HCT116 (cell line): ENCODE data around the gene IL6R. TPM values are rescaled to one million over a fixed set of nuclear protein-coding genes. Genes with fewer than 3 reads are reported as not detected.

ENCODE experiments used
- ATAC-seq: fragments of 200-7000 bp; cut with Tn5 transposase; 2 replicates; pipeline ENCODE4 v1.9.1; 2020; ENCODE audit warnings: mild to moderate bottlenecking, moderate library complexity
- BruUV-seq: library from RNA; stranded (reverse); fragments of 400-500 nt; replicated peaks from 2 replicates; lab custom pipeline; 2021; lab: Mats Ljungman, UMichigan
- CTCF ChIA-PET: fragments of 300-600 bp; sonication (Branson Sonifier 250); formaldehyde crosslinking; loops from one replicate; lab custom pipeline; 2021; ENCODE audit warnings: antibody characterized with exemption; lab: Charles Lee
- POLR2A ChIA-PET: fragments of 300-600, 350-600 bp; sonication (Branson Sonifier 250); formaldehyde crosslinking; loops from one replicate; lab custom pipeline; 2021; ENCODE audit warnings: antibody characterized with exemption; lab: Charles Lee
- RAD21 ChIA-PET, 2 experiments: fragments of 300-600 bp; sonication (Branson Sonifier 250); formaldehyde crosslinking; loops; one replicate each; lab custom pipeline; 2023; ENCODE audit warnings: low total read pairs in 2 of 2; ENCODE audit not compliant: uncharacterized antibody in 2 of 2, unreplicated experiment in 2 of 2, low non-redundant PET in 1 of 2; lab: Charles Lee
- DNase-seq: peaks from one replicate; pipeline ENCODE4 v3.0.0-alpha.2; 2010; ENCODE audit warnings: low read depth, low spot score
- H2AFZ ChIP-seq: fragments of 200-600 bp; shearing (Covaris generic), sonication (generic); 2 replicates; pipeline ENCODE4 v1.6.1; 2017; ENCODE audit warnings: low read depth, mixed run types, mixed read lengths, antibody characterized with exemption, low read length; ENCODE audit not compliant: poor library complexity, severe bottlenecking
- H3K27ac ChIP-seq: 2 replicates; pipeline ENCODE4 v1.5.1; 2012; ENCODE audit warnings: low read depth, low read length
- H3K27me3 ChIP-seq: fragments of 200-600 bp; sonication (generic); 2 replicates; pipeline ENCODE4 v1.6.1; 2016; ENCODE audit warnings: mixed run types, low read length, mixed read lengths; ENCODE audit not compliant: insufficient read depth
- H3K36me3 ChIP-seq, 2 experiments: fragments of 200-500 bp in 1 of 2; fragments of 200-600 bp in 1 of 2; sonication (Bioruptor generic) in 1 of 2; sonication (generic) in 1 of 2; 2 replicates each; pipeline versions ENCODE4 v1.5.1 to v1.6.1; 2014 to 2016; ENCODE audit warnings: low read length in 2 of 2, inconsistent platforms in 1 of 2, mixed read lengths in 1 of 2, mixed run types in 1 of 2; ENCODE audit not compliant: insufficient read depth in 2 of 2, control insufficient read depth in 1 of 2
- H3K4me1 ChIP-seq, 2 experiments: fragments of 200-600 bp in 1 of 2; sonication (generic) in 1 of 2; 2 replicates each; pipeline versions ENCODE4 v1.5.1 to v1.6.1; 2012 to 2017; ENCODE audit warnings: low read length in 2 of 2, inconsistent platforms in 1 of 2, mild to moderate bottlenecking in 1 of 2, mixed read lengths in 1 of 2, mixed run types in 1 of 2, moderate library complexity in 1 of 2; ENCODE audit not compliant: insufficient read depth in 2 of 2, control insufficient read depth in 1 of 2
- H3K4me2 ChIP-seq: fragments of 200-600 bp; sonication (generic); 2 replicates; pipeline ENCODE4 v1.6.1; 2017; ENCODE audit warnings: mixed run types, low read length, mixed read lengths
- H3K4me3 ChIP-seq, 2 experiments: fragments of 200-600 bp in 1 of 2; sonication (generic) in 1 of 2; replicated peaks in 1 of 2; 2 replicates each; pipeline ENCODE4 v1.5.1; 2011 to 2016; ENCODE audit warnings: low read length in 2 of 2, control low read depth in 1 of 2, low read depth in 1 of 2, mild to moderate bottlenecking in 1 of 2, mixed read lengths in 1 of 2, mixed run types in 1 of 2
- H3K79me2 ChIP-seq: fragments of 200-600 bp; sonication (generic); 2 replicates; pipeline ENCODE4 v1.6.1; 2017; ENCODE audit warnings: mild to moderate bottlenecking, mixed run types, low read length, moderate library complexity, mixed read lengths; ENCODE audit not compliant: insufficient read depth
- H3K9ac ChIP-seq: fragments of 200-600 bp; sonication (generic); 2 replicates; pipeline ENCODE4 v1.6.1; 2016; ENCODE audit warnings: low read length, mixed read lengths
- H3K9me2 ChIP-seq: fragments of 200-600 bp; sonication (generic), shearing (Covaris generic); 2 replicates; pipeline ENCODE4 v1.6.1; 2017; ENCODE audit warnings: mixed run types, mild to moderate bottlenecking, moderate library complexity; ENCODE audit not compliant: insufficient read depth
- H3K9me3 ChIP-seq, 2 experiments: fragments of 200-500 bp in 1 of 2; fragments of 200-600 bp in 1 of 2; sonication (Bioruptor generic) in 1 of 2; sonication (generic) in 1 of 2; 2 replicates each; pipeline ENCODE4 v1.6.1; 2014 to 2017; ENCODE audit warnings: low read length in 2 of 2, mixed read lengths in 2 of 2, inconsistent platforms in 1 of 2, low read depth in 1 of 2, mild to moderate bottlenecking in 1 of 2, mixed run types in 1 of 2, moderate library complexity in 1 of 2; ENCODE audit not compliant: control insufficient read depth in 1 of 2, insufficient read depth in 1 of 2
- H4K20me1 ChIP-seq: fragments of 200-600 bp; sonication (generic), shearing (Covaris generic); 2 replicates; pipeline ENCODE4 v1.6.1; 2017; ENCODE audit warnings: mixed run types, mild to moderate bottlenecking, moderate library complexity; ENCODE audit not compliant: insufficient read depth
- EGR1 ChIP-seq: IDR thresholded peaks from 2 replicates; pipeline ENCODE4 v1.6.1; 2012; ENCODE audit warnings: low read depth
- ELF1 ChIP-seq: IDR thresholded peaks from 2 replicates; pipeline ENCODE4 v1.6.1; 2012; ENCODE audit warnings: low read depth, borderline replicate concordance
- EZH2 ChIP-seq: fragments of 200-600 bp; sonication (generic); IDR thresholded peaks from 2 replicates; pipeline ENCODE4 v1.6.1; 2017; ENCODE audit warnings: antibody characterized with exemption, mixed run types
- EZH2phosphoT487 ChIP-seq: fragments of 200-600 bp; IDR thresholded peaks from 2 replicates; pipeline ENCODE4 v1.6.1; 2018; ENCODE audit warnings: antibody characterized with exemption, borderline replicate concordance
- FOSL1 ChIP-seq: IDR thresholded peaks from 2 replicates; pipeline ENCODE4 v1.6.1; 2012; ENCODE audit warnings: low read depth
- POLR2A ChIP-seq: IDR thresholded peaks from 2 replicates; pipeline ENCODE4 v1.7.0; 2011; ENCODE audit warnings: borderline replicate concordance; ENCODE audit not compliant: insufficient read depth, insufficient read length; ENCODE audit errors: extremely low read depth
- POLR2AphosphoS5 ChIP-seq: IDR thresholded peaks from 2 replicates; pipeline ENCODE4 v1.6.1; 2011; ENCODE audit warnings: mild to moderate bottlenecking, low read depth, low read length, moderate library complexity
- RAD21 ChIP-seq: IDR thresholded peaks from 2 replicates; pipeline ENCODE4 v1.6.1; 2012; ENCODE audit warnings: low read depth, mild to moderate bottlenecking
- SP1 ChIP-seq: IDR thresholded peaks from 2 replicates; pipeline ENCODE4 v1.6.1; 2012; ENCODE audit warnings: low read depth
- SRF ChIP-seq: IDR thresholded peaks from 2 replicates; pipeline ENCODE4 v1.6.1; 2012; ENCODE audit warnings: low read depth
- TCF7L2 ChIP-seq: IDR thresholded peaks from 2 replicates; pipeline ENCODE4 v1.7.0; 2011; ENCODE audit warnings: borderline replicate concordance, inconsistent platforms; ENCODE audit not compliant: insufficient read depth, insufficient read length; ENCODE audit errors: extremely low read depth
- YY1 ChIP-seq: IDR thresholded peaks from 2 replicates; pipeline ENCODE4 v1.6.1; 2011; ENCODE audit warnings: low read length, low read depth, moderate library complexity, mild to moderate bottlenecking; ENCODE audit not compliant: insufficient replicate concordance; ENCODE audit errors: extremely low read depth
- ZNF274 ChIP-seq: fragments of 200-500 bp; sonication (Bioruptor generic); IDR thresholded peaks from 2 replicates; pipeline ENCODE4 v1.6.1; 2014; ENCODE audit warnings: mild to moderate bottlenecking, low read depth, low read length, inconsistent platforms
- intact Hi-C: fragments of 100-400 bp; cut with micrococcal nuclease; formaldehyde crosslinking; loops from 2 replicates; pipeline ENCODE4 v1.10.0; 2022
- total RNA-seq: library from RNA; stranded (reverse); gene quantifications from one replicate; pipeline ENCODE4 v1.2.1, GENCODE V29; 2021; ENCODE audit not compliant: unreplicated experiment
- TF ChIP-seq, protein P1 (sequence below), 3 experiments: fragments of 200-600 bp in 1 of 3; sonication (generic) in 1 of 3; IDR thresholded peaks in 2 of 3; conservative IDR thresholded peaks in 1 of 3; 2 replicates each; pipeline ENCODE4 v1.5.1; 2012 to 2017; ENCODE audit warnings: low read depth in 2 of 3, low read length in 2 of 3, antibody characterized with exemption in 1 of 3, borderline replicate concordance in 1 of 3, control low read depth in 1 of 3, mild to moderate bottlenecking in 1 of 3, mixed read lengths in 1 of 3, mixed run types in 1 of 3, moderate library complexity in 1 of 3; ENCODE audit not compliant: insufficient read depth in 1 of 3
- TF ChIP-seq, protein P2 (sequence below): IDR thresholded peaks from 2 replicates; pipeline ENCODE4 v1.6.1; 2012; ENCODE audit warnings: low read depth

The IL6R gene
- total RNA-seq, 1 experiment from 2014 or later = 6.8 TPM

DNA sequence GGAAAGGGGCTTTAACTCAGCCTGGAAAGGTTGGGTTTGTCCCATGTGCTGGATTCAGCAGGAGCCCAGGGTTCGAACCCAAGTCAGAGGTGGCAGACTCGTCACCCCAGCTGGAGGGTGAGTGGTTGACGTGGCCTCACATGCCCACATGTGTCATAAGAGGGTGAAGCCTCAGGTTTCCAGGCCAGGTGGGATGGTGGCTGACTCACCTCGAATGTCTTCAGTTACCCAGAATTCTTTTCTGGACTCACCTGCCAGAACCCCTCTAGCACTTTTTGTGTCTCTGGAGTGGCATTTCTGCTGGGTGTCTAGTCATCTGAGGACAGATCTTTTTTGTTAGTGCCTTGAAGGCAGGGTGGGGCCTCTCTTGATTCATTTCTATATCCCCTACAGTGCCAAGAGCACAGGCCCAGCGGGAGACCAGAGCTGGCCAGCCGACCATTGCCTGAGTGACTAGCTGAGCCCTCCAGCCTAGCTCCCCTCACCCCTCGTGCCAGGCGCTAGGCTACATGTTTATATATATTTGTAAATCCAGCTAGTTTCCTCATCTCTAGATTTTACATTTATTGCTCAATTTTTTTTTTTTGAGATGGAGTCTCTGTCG is 28.1 kb downstream of the IL6R start (continued):
- no peak for TF ChIP-seq YY1
- TF ChIP-seq RAD21 = no peak
- no peak for TF ChIP-seq TCF7L2

DNA sequence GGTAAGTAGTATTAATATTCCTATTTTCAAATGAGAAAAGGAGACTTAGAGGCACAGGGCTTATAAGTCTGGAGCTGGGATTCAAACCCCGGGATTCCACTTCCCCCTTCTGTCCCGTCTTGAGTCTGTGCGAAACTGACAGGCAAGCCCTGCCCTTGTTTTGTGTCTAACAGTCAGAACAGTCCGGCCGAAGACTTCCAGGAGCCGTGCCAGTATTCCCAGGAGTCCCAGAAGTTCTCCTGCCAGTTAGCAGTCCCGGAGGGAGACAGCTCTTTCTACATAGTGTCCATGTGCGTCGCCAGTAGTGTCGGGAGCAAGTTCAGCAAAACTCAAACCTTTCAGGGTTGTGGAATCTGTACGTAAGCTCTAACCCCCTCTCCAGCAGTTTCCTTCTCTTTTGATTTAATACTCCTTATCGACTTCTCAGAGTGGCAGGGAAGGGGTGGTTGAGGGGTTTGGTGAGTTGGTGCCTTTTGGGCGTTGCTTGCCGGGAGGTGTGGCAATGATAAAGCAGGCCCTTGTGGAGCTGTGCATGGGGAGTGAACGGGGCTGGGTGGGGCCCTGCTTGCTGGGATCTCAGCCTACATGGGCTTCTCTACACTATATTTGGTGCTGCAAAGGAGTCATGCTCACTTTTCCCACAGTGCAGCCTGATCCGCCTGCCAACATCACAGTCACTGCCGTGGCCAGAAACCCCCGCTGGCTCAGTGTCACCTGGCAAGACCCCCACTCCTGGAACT is 29.4 kb downstream of the IL6R start:
- ATAC-seq = no peak
- ChIA-PET POLR2A (no interaction called here), CTCF (no interaction called here), RAD21 (no interaction called here)
- no TSS peak for BruUV-seq
- Histone ChIP-seq H3K4me2 (no peak overlapping the region), H3K4me3 (no peak overlapping the region), H3K9me2 (no peaks in the 10 kb centered on the region), H3K79me2 (no peaks in the 10 kb centered on the region), H3K9ac (no peak overlapping the region), H3K27me3 (no peaks in the 10 kb centered on the region), H2AFZ (no peak overlapping the region), H4K20me1 (no peaks in the 10 kb centered on the region), H3K4me1 (peaks cover 34 to 58% of the 10 kb centered on the region in 2 experiments), H3K9me3 (no peaks in the 10 kb centered on the region), H3K36me3 (no peaks in the 10 kb centered on the region), H3K27ac (no peak overlapping the region)
- no peak for DNase-seq
- TF ChIP-seq RAD21 (no peak), ZNF274 (no peak), ELF1 (no peak), POLR2AphosphoS5 (no peak), POLR2A (no peak), EZH2phosphoT487 (no peak), FOSL1 (no peak), EGR1 (no peak), YY1 (no peak), EZH2 (no peak), TCF7L2 (no peak), SP1 (no peak), SRF (no peak)
- TF ChIP-seq, protein P1, sequence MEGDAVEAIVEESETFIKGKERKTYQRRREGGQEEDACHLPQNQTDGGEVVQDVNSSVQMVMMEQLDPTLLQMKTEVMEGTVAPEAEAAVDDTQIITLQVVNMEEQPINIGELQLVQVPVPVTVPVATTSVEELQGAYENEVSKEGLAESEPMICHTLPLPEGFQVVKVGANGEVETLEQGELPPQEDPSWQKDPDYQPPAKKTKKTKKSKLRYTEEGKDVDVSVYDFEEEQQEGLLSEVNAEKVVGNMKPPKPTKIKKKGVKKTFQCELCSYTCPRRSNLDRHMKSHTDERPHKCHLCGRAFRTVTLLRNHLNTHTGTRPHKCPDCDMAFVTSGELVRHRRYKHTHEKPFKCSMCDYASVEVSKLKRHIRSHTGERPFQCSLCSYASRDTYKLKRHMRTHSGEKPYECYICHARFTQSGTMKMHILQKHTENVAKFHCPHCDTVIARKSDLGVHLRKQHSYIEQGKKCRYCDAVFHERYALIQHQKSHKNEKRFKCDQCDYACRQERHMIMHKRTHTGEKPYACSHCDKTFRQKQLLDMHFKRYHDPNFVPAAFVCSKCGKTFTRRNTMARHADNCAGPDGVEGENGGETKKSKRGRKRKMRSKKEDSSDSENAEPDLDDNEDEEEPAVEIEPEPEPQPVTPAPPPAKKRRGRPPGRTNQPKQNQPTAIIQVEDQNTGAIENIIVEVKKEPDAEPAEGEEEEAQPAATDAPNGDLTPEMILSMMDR (IDR thresholded peaks at IDR 0.05 in 2 of 3, conservative IDR thresholded peaks at IDR 0.05 in 1 of 3; ENCODE audit: borderline replicate concordance in 1 of 3, insufficient read depth in 1 of 3, low read depth in 2 of 3, low read length in 2 of 3) = no peak
- TF ChIP-seq, protein P2, sequence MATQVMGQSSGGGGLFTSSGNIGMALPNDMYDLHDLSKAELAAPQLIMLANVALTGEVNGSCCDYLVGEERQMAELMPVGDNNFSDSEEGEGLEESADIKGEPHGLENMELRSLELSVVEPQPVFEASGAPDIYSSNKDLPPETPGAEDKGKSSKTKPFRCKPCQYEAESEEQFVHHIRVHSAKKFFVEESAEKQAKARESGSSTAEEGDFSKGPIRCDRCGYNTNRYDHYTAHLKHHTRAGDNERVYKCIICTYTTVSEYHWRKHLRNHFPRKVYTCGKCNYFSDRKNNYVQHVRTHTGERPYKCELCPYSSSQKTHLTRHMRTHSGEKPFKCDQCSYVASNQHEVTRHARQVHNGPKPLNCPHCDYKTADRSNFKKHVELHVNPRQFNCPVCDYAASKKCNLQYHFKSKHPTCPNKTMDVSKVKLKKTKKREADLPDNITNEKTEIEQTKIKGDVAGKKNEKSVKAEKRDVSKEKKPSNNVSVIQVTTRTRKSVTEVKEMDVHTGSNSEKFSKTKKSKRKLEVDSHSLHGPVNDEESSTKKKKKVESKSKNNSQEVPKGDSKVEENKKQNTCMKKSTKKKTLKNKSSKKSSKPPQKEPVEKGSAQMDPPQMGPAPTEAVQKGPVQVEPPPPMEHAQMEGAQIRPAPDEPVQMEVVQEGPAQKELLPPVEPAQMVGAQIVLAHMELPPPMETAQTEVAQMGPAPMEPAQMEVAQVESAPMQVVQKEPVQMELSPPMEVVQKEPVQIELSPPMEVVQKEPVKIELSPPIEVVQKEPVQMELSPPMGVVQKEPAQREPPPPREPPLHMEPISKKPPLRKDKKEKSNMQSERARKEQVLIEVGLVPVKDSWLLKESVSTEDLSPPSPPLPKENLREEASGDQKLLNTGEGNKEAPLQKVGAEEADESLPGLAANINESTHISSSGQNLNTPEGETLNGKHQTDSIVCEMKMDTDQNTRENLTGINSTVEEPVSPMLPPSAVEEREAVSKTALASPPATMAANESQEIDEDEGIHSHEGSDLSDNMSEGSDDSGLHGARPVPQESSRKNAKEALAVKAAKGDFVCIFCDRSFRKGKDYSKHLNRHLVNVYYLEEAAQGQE = no peak
- intact Hi-C loops = loop anchor here (5.0 kb wide), 1 partner anchor 82 kb away; no protein-coding TSS in a partner anchor
